Astrocyte (in vitro differentiated cells and primary cell): ENCODE results near the gene ITFG2. TPM values are rescaled to one million over a fixed set of nuclear protein-coding genes. Genes with fewer than 3 reads are reported as not detected.

Source experiments
- DNase-seq: peaks from one replicate; pipeline ENCODE4 v3.0.0-alpha.2; 2010; ENCODE audit warnings: low read depth
- FAIRE-seq: peaks from 2 replicates; lab custom pipeline; 2011; peaks lifted over from hg19 to GRCh38; lab: Jason Lieb, UNC
- H2AFZ ChIP-seq: 2 replicates; pipeline ENCODE4 v1.6.0; 2012; ENCODE audit warnings: low read depth, low read length, inconsistent platforms
- H3K27ac ChIP-seq: 2 replicates; pipeline ENCODE4 v1.5.1; 2011; ENCODE audit warnings: low read depth, low read length, inconsistent platforms
- H3K27me3 ChIP-seq: 2 replicates; pipeline ENCODE4 v1.6.0; 2011; ENCODE audit warnings: low read length, inconsistent platforms; ENCODE audit not compliant: insufficient read depth
- H3K36me3 ChIP-seq: 2 replicates; pipeline ENCODE4 v1.5.1; 2011; ENCODE audit warnings: low read length, inconsistent platforms; ENCODE audit not compliant: insufficient read depth
- H3K4me1 ChIP-seq: 2 replicates; pipeline ENCODE4 v1.5.1; 2011; ENCODE audit warnings: low read length, inconsistent platforms; ENCODE audit not compliant: insufficient read depth
- H3K4me2 ChIP-seq: 2 replicates; pipeline ENCODE4 v1.6.0; 2012; ENCODE audit warnings: low read length, inconsistent platforms
- H3K4me3 ChIP-seq: 2 replicates; pipeline ENCODE4 v1.5.1; 2011; ENCODE audit warnings: low read depth, mild to moderate bottlenecking, low read length, inconsistent platforms; ENCODE audit not compliant: insufficient read depth
- H3K79me2 ChIP-seq: 2 replicates; pipeline ENCODE4 v1.6.0; 2012; ENCODE audit warnings: mild to moderate bottlenecking, low read length, inconsistent platforms; ENCODE audit not compliant: insufficient read depth
- H3K9ac ChIP-seq: 2 replicates; pipeline ENCODE4 v1.6.0; 2012; ENCODE audit warnings: mild to moderate bottlenecking, low read length, inconsistent platforms
- H3K9me3 ChIP-seq: 2 replicates; pipeline ENCODE4 v1.5.1; 2012; ENCODE audit warnings: low read depth, mild to moderate bottlenecking, low read length, inconsistent platforms; ENCODE audit not compliant: insufficient read depth
- H4K20me1 ChIP-seq: 2 replicates; pipeline ENCODE4 v1.6.0; 2012; ENCODE audit warnings: low read length, inconsistent platforms; ENCODE audit not compliant: insufficient read depth
- H3K27ac Mint-ChIP-seq: one replicate; pipeline ENCODE4 v1.8.0; 2021; ENCODE audit warnings: mild to moderate bottlenecking, mixed read lengths; ENCODE audit not compliant: unreplicated experiment
- H3K27me3 Mint-ChIP-seq: one replicate; pipeline ENCODE4 v1.8.0; 2021; ENCODE audit warnings: low read depth, mixed read lengths; ENCODE audit not compliant: unreplicated experiment
- H3K36me3 Mint-ChIP-seq: one replicate; pipeline ENCODE4 v1.8.0; 2021; ENCODE audit warnings: low read depth, mixed read lengths; ENCODE audit not compliant: unreplicated experiment
- H3K4me1 Mint-ChIP-seq: one replicate; pipeline ENCODE4 v1.8.0; 2021; ENCODE audit warnings: low read depth, mixed read lengths; ENCODE audit not compliant: unreplicated experiment
- H3K4me3 Mint-ChIP-seq: one replicate; pipeline ENCODE4 v1.8.0; 2021; ENCODE audit warnings: mild to moderate bottlenecking, moderate library complexity, mixed read lengths; ENCODE audit not compliant: unreplicated experiment
- H3K9me3 Mint-ChIP-seq: one replicate; pipeline ENCODE4 v1.8.0; 2021; ENCODE audit warnings: mild to moderate bottlenecking, mixed read lengths; ENCODE audit not compliant: unreplicated experiment
- CTCF ChIP-seq: IDR thresholded peaks from 2 replicates; pipeline ENCODE4 v1.5.1; 2011; ENCODE audit warnings: low read depth, mild to moderate bottlenecking, inconsistent platforms, low read length, moderate library complexity; ENCODE audit not compliant: insufficient read depth
- EZH2 ChIP-seq: IDR thresholded peaks from 2 replicates; pipeline ENCODE4 v1.6.1; 2012; ENCODE audit warnings: mild to moderate bottlenecking, low read length, inconsistent platforms; ENCODE audit not compliant: insufficient read depth
- total RNA-seq: library from RNA; stranded (reverse); gene quantifications from 2 replicates; pipeline ENCODE4 v1.2.1, GENCODE V29; 2021

ITFG2 gene
- total RNA-seq, 1 donor from 2014 or later, result 20.2 TPM

DNA sequence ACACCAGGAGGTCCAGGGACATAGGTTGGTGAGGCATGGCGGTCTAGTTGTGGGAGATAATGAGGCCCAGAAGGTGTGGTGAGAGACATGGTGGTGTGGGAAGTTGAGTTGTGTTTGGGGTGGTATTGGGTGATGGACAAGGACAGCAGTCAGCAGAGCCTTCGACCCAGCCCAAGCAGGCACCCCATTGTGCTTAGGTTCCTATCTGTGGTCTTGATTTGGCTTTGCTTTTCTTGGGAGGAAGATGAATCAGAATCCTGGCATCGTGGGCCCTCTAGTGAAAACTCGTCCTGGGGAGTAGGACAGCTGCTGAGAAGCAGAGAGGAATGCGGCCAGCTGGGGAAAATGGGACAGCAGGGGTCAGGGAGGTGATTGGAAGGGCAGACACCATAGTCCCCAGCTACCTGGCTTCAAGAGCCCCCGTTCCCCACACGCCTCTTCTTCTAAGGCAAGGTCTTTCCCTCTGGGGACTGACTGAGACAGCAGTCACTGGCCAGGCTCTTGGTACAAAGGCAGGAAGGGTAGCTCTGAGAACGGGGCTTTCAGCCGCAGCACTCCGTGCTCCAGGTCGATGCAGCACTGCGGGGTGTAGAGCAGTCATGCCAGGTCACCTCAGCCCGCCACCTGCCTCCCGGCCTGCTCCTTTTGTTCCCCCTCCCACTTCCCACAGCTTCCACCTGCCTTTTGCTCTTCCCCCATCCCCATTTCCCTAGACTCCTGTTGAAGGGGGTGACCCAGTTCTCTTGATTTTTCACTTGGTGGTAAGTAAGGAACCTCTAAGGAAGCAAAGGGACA, 14.4 kb downstream of the ITFG2 start:
- Histone ChIP-seq H3K79me2 (no peaks in the 10 kb centered on the region), H2AFZ (no peak overlapping the region), H3K9me3 (no peaks in the 10 kb centered on the region), H3K27me3 (no peaks in the 10 kb centered on the region), H3K4me3 (no peak overlapping the region), H3K36me3 (peaks cover 21% of the 10 kb centered on the region), H4K20me1 (no peaks in the 10 kb centered on the region), H3K9ac (no peak overlapping the region), H3K27ac (no peak overlapping the region), H3K4me2 (peak overlapping the region; percentile 15), H3K4me1 (peaks cover 9% of the 10 kb centered on the region)
- Mint-ChIP-seq H3K27ac (no peak overlapping the region), H3K27me3 (no peaks in the 10 kb centered on the region), H3K36me3 (peaks cover 39% of the 10 kb centered on the region), H3K4me1 (peaks cover 5% of the 10 kb centered on the region), H3K4me3 (no peak overlapping the region), H3K9me3 (peaks cover 1% of the 10 kb centered on the region)
- DNase-seq (no peak), FAIRE-seq (no peak)
- TF ChIP-seq CTCF (no peak), EZH2 (no peak)

GRCh38 chr12:2829275-2829674, 16.8 kb downstream of the ITFG2 start:
- no peak overlapping the region for H2AFZ ChIP-seq
- no peak overlapping the region for H3K4me3 ChIP-seq
- H3K27me3 Mint-ChIP-seq, result no peaks in the 10 kb centered on the region
- no peaks in the 10 kb centered on the region for H3K27me3 ChIP-seq
- no peak overlapping the region for H3K27ac Mint-ChIP-seq
- TF ChIP-seq EZH2 (no peak), CTCF (no peak)
- H3K4me2 ChIP-seq, result no peak overlapping the region
- H3K9me3 ChIP-seq, result no peaks in the 10 kb centered on the region
- H3K9me3 Mint-ChIP-seq, result peaks cover 1% of the 10 kb centered on the region
- H3K4me1 ChIP-seq, result peaks cover 17% of the 10 kb centered on the region
- H3K9ac ChIP-seq, result no peak overlapping the region
- no peak overlapping the region for H3K27ac ChIP-seq
- no peak for DNase-seq
- peaks cover 24% of the 10 kb centered on the region for H3K36me3 Mint-ChIP-seq
- FAIRE-seq, result no peak
- peaks cover 10% of the 10 kb centered on the region for H3K36me3 ChIP-seq
- H3K79me2 ChIP-seq, result no peaks in the 10 kb centered on the region
- H3K4me1 Mint-ChIP-seq, result peaks cover 12% of the 10 kb centered on the region
- H3K4me3 Mint-ChIP-seq, result peak overlapping the region; percentile 41
- H4K20me1 ChIP-seq, result no peaks in the 10 kb centered on the region

- Histone ChIP-seq H3K4me3 (no peak overlapping the region), H2AFZ (no peak overlapping the region), H3K9me3 (no peaks in the 10 kb centered on the region), H3K27me3 (no peaks in the 10 kb centered on the region), H3K4me1 (peaks cover 19% of the 10 kb centered on the region), H3K36me3 (peaks cover 7% of the 10 kb centered on the region), H4K20me1 (no peaks in the 10 kb centered on the region), H3K4me2 (no peak overlapping the region), H3K9ac (no peak overlapping the region), H3K27ac (no peak overlapping the region), H3K79me2 (no peaks in the 10 kb centered on the region)
- DNase-seq (no peak), FAIRE-seq (no peak)
- TF ChIP-seq CTCF (no peak), EZH2 (no peak)
- Mint-ChIP-seq H3K9me3 (peaks cover 1% of the 10 kb centered on the region), H3K36me3 (peaks cover 15% of the 10 kb centered on the region), H3K4me1 (peaks cover 12% of the 10 kb centered on the region), H3K4me3 (no peak overlapping the region), H3K27ac (no peak overlapping the region), H3K27me3 (no peaks in the 10 kb centered on the region)
These were observed 20.2 kb downstream of the ITFG2 start for GRCh38 chr12:2832550-2833127.
